ENCODE measurements around the gene LELP1.

GRCh38 chr1:153217744-153218416, 14.7 kb downstream of the LELP1 start:
- TF ChIP-seq EED (IDR thresholded peaks at IDR 0.05; ENCODE audit: low read depth) (no peak), NBN (IDR thresholded peaks at IDR 0.05) (no peak), MAX (IDR thresholded peaks at IDR 0.05; ENCODE audit: low read depth, low read length) (no peak), CEBPB (IDR thresholded peaks at IDR 0.05; ENCODE audit: borderline replicate concordance in 1 of 2, low read depth in 2 of 2, low read length in 2 of 2) (no peak), KDM1A (IDR thresholded peaks at IDR 0.05; ENCODE audit: borderline replicate concordance) (no peak), CTCF (IDR thresholded peaks at IDR 0.05 in 2 of 3, conservative IDR thresholded peaks at IDR 0.05 in 1 of 3; ENCODE audit: control insufficient read depth in 2 of 3, extremely low read depth in 1 of 3, insufficient read depth in 1 of 3, low read depth in 3 of 3, low read length in 3 of 3) (no peak), SMC3 (IDR thresholded peaks at IDR 0.05; ENCODE audit: borderline replicate concordance, low read length) (no peak), REST (IDR thresholded peaks at IDR 0.05; ENCODE audit: low read depth, low read length) (no peak), SP1 (IDR thresholded peaks at IDR 0.05; ENCODE audit: low read depth, low read length) (no peak), EP300 (IDR thresholded peaks at IDR 0.05; ENCODE audit: borderline replicate concordance in 1 of 2, control insufficient read depth in 1 of 2, low read depth in 2 of 2, low read length in 2 of 2) (no peak), FOXM1 (IDR thresholded peaks at IDR 0.05; ENCODE audit: low read depth, low read length) (no peak), SIN3A (IDR thresholded peaks at IDR 0.05; ENCODE audit: low read depth, low read length) (no peak), LARP7 (IDR thresholded peaks at IDR 0.05) (no peak)

Data from GM12878 (cell line).